HEK293 (cell line): ENCODE data around the gene ELAVL2.
A peak's percentile ranks its signal among the peaks of the same experiment; 100 is the strongest.

Source experiments
- BCL6B ChIP-seq: fragments of 450-650 bp; formaldehyde crosslinking; IDR thresholded peaks from 2 replicates; pipeline ENCODE4 v1.5.1; 2017; ENCODE audit warnings: missing biosample characterization, missing genetic modification characterization
- CTCF ChIP-seq: fragments of 450-650 bp; formaldehyde crosslinking; IDR thresholded peaks from 2 replicates; pipeline ENCODE4 v1.5.1; 2016; ENCODE audit warnings: missing biosample characterization, missing genetic modification characterization
- HOXA7 ChIP-seq: sonication (generic); formaldehyde crosslinking; IDR thresholded peaks from 2 replicates; pipeline ENCODE4 v1.8.1; 2022; ENCODE audit warnings: missing genetic modification reagents, borderline replicate concordance
- PATZ1 ChIP-seq: fragments of 450-650 bp; formaldehyde crosslinking; IDR thresholded peaks from 2 replicates; pipeline ENCODE4 v1.5.1; 2016; ENCODE audit warnings: missing biosample characterization, missing genetic modification characterization
- PRDM6 ChIP-seq: fragments of 450-650 bp; formaldehyde crosslinking; IDR thresholded peaks from 2 replicates; pipeline ENCODE4 v1.5.1; 2017; ENCODE audit warnings: missing biosample characterization, missing genetic modification characterization
- TCF7L2 ChIP-seq: IDR thresholded peaks from 2 replicates; pipeline ENCODE4 v1.6.1; 2011; ENCODE audit warnings: low read depth, mild to moderate bottlenecking, inconsistent platforms, low read length, moderate library complexity, borderline replicate concordance
- YY1 ChIP-seq: fragments of 450-650 bp; formaldehyde crosslinking; IDR thresholded peaks from 2 replicates; pipeline ENCODE4 v1.5.1; 2018; ENCODE audit warnings: missing biosample characterization, missing genetic modification characterization
- ZBTB17 ChIP-seq: fragments of 450-650 bp; formaldehyde crosslinking; IDR thresholded peaks from 2 replicates; pipeline ENCODE4 v1.5.1; 2016; ENCODE audit warnings: missing biosample characterization, missing genetic modification characterization
- ZBTB20 ChIP-seq: fragments of 450-650 bp; formaldehyde crosslinking; IDR thresholded peaks from 2 replicates; pipeline ENCODE4 v1.5.1; 2016; ENCODE audit warnings: missing biosample characterization, missing genetic modification characterization
- ZBTB49 ChIP-seq: fragments of 450-650 bp; formaldehyde crosslinking; IDR thresholded peaks from 2 replicates; pipeline ENCODE4 v1.5.1; 2016; ENCODE audit warnings: missing biosample characterization, missing genetic modification characterization, low read depth
- ZBTB7A ChIP-seq: fragments of 450-650 bp; formaldehyde crosslinking; IDR thresholded peaks from 2 replicates; pipeline ENCODE4 v1.5.1; 2016; ENCODE audit warnings: low read depth, missing biosample characterization, missing genetic modification characterization
- ZBTB8A ChIP-seq: fragments of 450-650 bp; formaldehyde crosslinking; IDR thresholded peaks from 2 replicates; pipeline ENCODE4 v1.5.1; 2016; ENCODE audit warnings: missing biosample characterization, missing genetic modification characterization
- ZFP3 ChIP-seq: fragments of 450-650 bp; formaldehyde crosslinking; IDR thresholded peaks from 2 replicates; pipeline ENCODE4 v1.5.1; 2016; ENCODE audit warnings: low read depth, missing biosample characterization, missing genetic modification characterization
- ZNF132 ChIP-seq: fragments of 450-650 bp; formaldehyde crosslinking; IDR thresholded peaks from 2 replicates; pipeline ENCODE4 v1.5.1; 2017; ENCODE audit warnings: missing biosample characterization, missing genetic modification characterization, borderline replicate concordance
- ZNF2 ChIP-seq: fragments of 450-650 bp; formaldehyde crosslinking; IDR thresholded peaks from 2 replicates; pipeline ENCODE4 v1.5.1; 2016; ENCODE audit warnings: missing biosample characterization, missing genetic modification characterization
- ZNF223 ChIP-seq: fragments of 450-650 bp; formaldehyde crosslinking; IDR thresholded peaks from 2 replicates; pipeline ENCODE4 v1.5.1; 2016; ENCODE audit warnings: missing biosample characterization, missing genetic modification characterization
- ZNF366 ChIP-seq: fragments of 450-650 bp; formaldehyde crosslinking; conservative IDR thresholded peaks from 2 replicates; pipeline ENCODE4 v1.5.1; 2016; ENCODE audit warnings: missing biosample characterization, missing genetic modification characterization
- ZNF391 ChIP-seq: fragments of 450-650 bp; formaldehyde crosslinking; IDR thresholded peaks from 2 replicates; pipeline ENCODE4 v1.5.1; 2016; ENCODE audit warnings: low read depth, missing biosample characterization, missing genetic modification characterization, borderline replicate concordance
- ZNF48 ChIP-seq: fragments of 450-650 bp; formaldehyde crosslinking; IDR thresholded peaks from 2 replicates; pipeline ENCODE4 v1.5.1; 2016; ENCODE audit warnings: missing biosample characterization, missing genetic modification characterization
- ZNF518A ChIP-seq: fragments of 450-650 bp; formaldehyde crosslinking; conservative IDR thresholded peaks from 2 replicates; pipeline ENCODE4 v1.5.1; 2016; ENCODE audit warnings: low read depth, missing biosample characterization, missing genetic modification characterization
- ZNF571 ChIP-seq: fragments of 450-650 bp; formaldehyde crosslinking; IDR thresholded peaks from 2 replicates; pipeline ENCODE4 v1.5.0; 2017; ENCODE audit warnings: missing biosample characterization, missing genetic modification characterization
- ZNF600 ChIP-seq: fragments of 450-650 bp; formaldehyde crosslinking; IDR thresholded peaks from 2 replicates; pipeline ENCODE4 v1.5.1; 2016; ENCODE audit warnings: missing biosample characterization, missing genetic modification characterization
- ZNF654 ChIP-seq: fragments of 450-650 bp; formaldehyde crosslinking; IDR thresholded peaks from 2 replicates; pipeline ENCODE4 v1.5.1; 2016; ENCODE audit warnings: low read depth, missing biosample characterization, missing genetic modification characterization
- ZNF677 ChIP-seq: fragments of 450-650 bp; IDR thresholded peaks from 2 replicates; pipeline ENCODE4 v1.5.0; 2018; ENCODE audit warnings: missing biosample characterization, mild to moderate bottlenecking, missing genetic modification characterization, moderate library complexity
- ZSCAN23 ChIP-seq: fragments of 450-650 bp; formaldehyde crosslinking; IDR thresholded peaks from 2 replicates; pipeline ENCODE4 v1.5.1; 2016; ENCODE audit warnings: missing biosample characterization, missing genetic modification characterization

The ELAVL2 gene

GRCh38 chr9:23821375-23822181 is 4.5 kb downstream of the ELAVL2 start (continued):
- TF ChIP-seq ZNF391 (no peak), ZSCAN23 (tag by site-specific recombination) (no peak), ZBTB8A (peak; percentile 97), ZNF600 (tag by site-specific recombination) (no peak), ZNF654 (tag by site-specific recombination) (no peak), ZFP3 (tag by site-specific recombination) (no peak), ZBTB49 (tag by site-specific recombination) (no peak), CTCF (tag by site-specific recombination) (peak; percentile 36; the same call in 1 of the 2 replicates), TCF7L2 (peak; percentile 25; the same call in 1 of the 2 replicates), ZNF223 (tag by site-specific recombination) (no peak), ZNF48 (tag by site-specific recombination) (no peak), HOXA7 (CRISPR knock-in tag) (no peak), ZBTB7A (no peak), ZNF677 (tag by site-specific recombination) (no peak), ZNF518A (no peak), YY1 (tag by site-specific recombination) (peak; percentile 57; the same call in 1 of the 2 replicates), ZNF366 (tag by site-specific recombination) (no peak), PRDM6 (tag by site-specific recombination) (no peak), PATZ1 (peak; percentile 86), ZNF132 (tag by site-specific recombination) (no peak), ZNF571 (tag by site-specific recombination) (no peak), ZNF2 (no peak; the same call in 1 of the 2 replicates), ZBTB17 (tag by site-specific recombination) (no peak), ZBTB20 (tag by site-specific recombination) (0 out of 2 replicates have a peak, but pooled peaks have one; percentile 25), BCL6B (tag by site-specific recombination) (no peak)
